ENCODE results near the gene USP33. TPM values are rescaled to one million over a fixed set of nuclear protein-coding genes. Genes with fewer than 3 reads are reported as not detected.

The USP33 gene
- total RNA-seq, 1 experiment from 2014 or later = 51.5 TPM

DNA sequence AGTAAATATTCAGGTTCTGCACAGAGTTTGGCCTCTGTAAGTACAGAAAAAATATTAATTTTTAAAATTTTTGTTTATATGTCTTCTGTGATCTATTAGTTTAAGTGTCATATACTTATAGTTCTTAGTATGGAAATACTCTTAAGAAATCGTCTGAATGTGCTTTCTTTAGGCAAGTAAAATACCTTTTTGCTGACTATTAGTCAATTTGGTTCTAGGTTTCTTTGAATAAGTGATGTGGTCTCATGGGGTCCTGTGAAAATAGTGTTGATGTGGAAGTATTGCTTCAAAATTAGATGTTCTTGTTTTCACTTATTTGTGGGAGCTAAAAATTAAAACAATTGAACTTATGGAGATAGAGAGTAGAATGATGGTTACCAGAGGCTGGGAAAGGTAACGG lies 43.7 kb upstream of the USP33 start:
- Histone ChIP-seq H2BK12ac (ENCODE audit: insufficient read length, low read depth, low read length) (no peak overlapping the region), H4K20me1 (ENCODE audit: control insufficient read depth, insufficient read depth, insufficient read length) (no peaks in the 10 kb centered on the region), H2BK15ac (ENCODE audit: low read depth, low read length) (no peak overlapping the region), H3K79me1 (ENCODE audit: insufficient read depth, low read depth, low read length, poor library complexity, severe bottlenecking) (no peaks in the 10 kb centered on the region), H3K4me1 (ENCODE audit: insufficient read depth, low read length) (no peaks in the 10 kb centered on the region), H4K8ac (replicated peaks; ENCODE audit: insufficient read length, low read depth, low read length) (no peak overlapping the region), H4K5ac (ENCODE audit: insufficient read length, low read depth, low read length) (no peak overlapping the region), H3K9ac (ENCODE audit: extremely low read depth, insufficient read length, low read length) (no peak overlapping the region), H3T11ph (ENCODE audit: low read length) (no peak overlapping the region), H2BK5ac (ENCODE audit: insufficient read length, low read length) (no peak overlapping the region), H3K14ac (ENCODE audit: insufficient read depth, low read length) (no peak overlapping the region), H3K18ac (ENCODE audit: insufficient read length, low read depth, low read length) (no peak overlapping the region), H3K27me3 (ENCODE audit: insufficient read depth, low read length) (no peaks in the 10 kb centered on the region), H3K56ac (ENCODE audit: insufficient read length, low read depth, low read length) (no peak overlapping the region), H3K4me2 (ENCODE audit: insufficient read depth, insufficient read length, low read length) (no peak overlapping the region), H2BK20ac (ENCODE audit: low read depth, low read length, poor library complexity, severe bottlenecking) (no peak overlapping the region), H3K23me2 (ENCODE audit: insufficient read length, low read depth, low read length, poor library complexity, severe bottlenecking) (no peaks in the 10 kb centered on the region), H3K9me3 (ENCODE audit: control insufficient read depth, low read depth, low read length) (no peaks in the 10 kb centered on the region), H3K4ac (ENCODE audit: low read depth, low read length) (no peak overlapping the region), H3K79me2 (ENCODE audit: insufficient read depth, low read length) (no peaks in the 10 kb centered on the region), H3K27ac (ENCODE audit: insufficient read length, low read depth, low read length) (no peak overlapping the region), H3K23ac (ENCODE audit: insufficient read length, low read depth, low read length) (no peak overlapping the region), H2BK120ac (ENCODE audit: low read depth, low read length, poor library complexity, severe bottlenecking) (no peak overlapping the region), H4K91ac (ENCODE audit: insufficient read length, low read depth, low read length) (no peak overlapping the region), H2AFZ (ENCODE audit: low read length) (no peak overlapping the region), H2AK5ac (ENCODE audit: insufficient read length, low read length) (no peak overlapping the region)
- Mint-ChIP-seq H3K9me3 (no peaks in the 10 kb centered on the region), H3K27me3 (ENCODE audit: low read depth) (no peaks in the 10 kb centered on the region), H3K36me3 (ENCODE audit: insufficient read depth in 1 of 3, low read depth in 3 of 3) (peaks cover 10 to 23% (median 21%) of the 10 kb centered on the region in 3 experiments), H3K27ac (no peak overlapping the region), H3K4me1 (no peaks in the 10 kb centered on the region), H3K4me3 (no peak overlapping the region)
- no peak for TF ChIP-seq CTCF (conservative IDR thresholded peaks at IDR 0.05)
- WGBS (ENCODE audit: extremely low coverage, insufficient read length, low lambda C conversion rate) = no CpG with 5 or more reads among the region's 2 CpGs
- DNase-seq = no peak

Data from H9 (cell line).